Ovary (tissue), 9 donors: ENCODE data around the gene SLC12A6. TPM values are rescaled to one million over a fixed set of nuclear protein-coding genes. Genes with fewer than 3 reads are reported as not detected.
A peak's percentile ranks its signal among the peaks of the same experiment; 100 is the strongest.

Experiments
- DNase-seq, 5 donors: peaks; one replicate each; pipeline ENCODE4 v3.0.0-alpha.2; 2019 to 2020
- H3K27ac ChIP-seq, 2 donors: fragments of 200-600 bp; one replicate each; pipeline versions ENCODE4 v1.5.1 to v1.8.0; 2019 to 2022
- H3K27me3 ChIP-seq: fragments of 200-600 bp; one replicate; pipeline ENCODE4 v1.8.0; 2022
- H3K36me3 ChIP-seq: fragments of 200-600 bp; sonication (generic); one replicate; pipeline ENCODE4 v1.5.1; 2019
- H3K4me1 ChIP-seq: one replicate; pipeline ENCODE4 v1.8.1; 2013; ENCODE audit warnings: mild to moderate bottlenecking, moderate library complexity; ENCODE audit not compliant: insufficient read depth
- H3K4me3 ChIP-seq: fragments of 200-600 bp; sonication (generic); one replicate; pipeline ENCODE4 v1.5.1; 2017
- H3K9me3 ChIP-seq, 2 donors: fragments of 200-600 bp in 1 of 2; sonication (generic) in 1 of 2; one replicate each; pipeline versions ENCODE4 v1.5.1 to v1.8.1; 2013 to 2019; ENCODE audit warnings: mild to moderate bottlenecking in 1 of 2, moderate library complexity in 1 of 2
- CTCF ChIP-seq, 3 donors: fragments of 450-650 bp in 2 of 3; fragments of 200-600 bp in 1 of 3; IDR thresholded peaks; one replicate each; pipeline versions ENCODE4 v1.5.1 to v1.8.0; 2016 to 2022; ENCODE audit warnings: antibody characterized with exemption in 3 of 3, mild to moderate bottlenecking in 1 of 3
- EP300 ChIP-seq: sonication (generic); formaldehyde crosslinking; IDR thresholded peaks from one replicate; pipeline ENCODE4 v1.6.1; 2017; ENCODE audit warnings: antibody characterized with exemption
- POLR2A ChIP-seq: fragments of 450-650 bp; IDR thresholded peaks from one replicate; pipeline ENCODE4 v1.6.1; 2017; ENCODE audit warnings: antibody characterized with exemption, mild to moderate bottlenecking, moderate library complexity
- WGBS, 3 donors: extraction: QIAGEN DNeasy Blood & Tissue Kit in 1 of 3; methylation state at CpG; one replicate each; pipeline versions ENCODE4 v1.1.5 to v1.1.7; 2013 to 2017; 5-methylcytosine and 5-hydroxymethylcytosine counted together
- intact Hi-C, 4 donors: fragments of 100-400 bp; cut with DNase I; formaldehyde crosslinking; loops; one replicate each; pipeline versions ENCODE4 v1.11.0 to v1.15.1; 2022 to 2023
- polyA plus RNA-seq, 2 donors: library from polyadenylated mRNA; stranded (reverse); fragments of 200-250 nt in 1 of 2; fragments of 350-450 nt in 1 of 2; fragmentation: Illumina TruSeq in 1 of 2; extraction: RNeasy Lipid Tissue Mini Kit (QIAGEN cat#74804) in 1 of 2; gene quantifications; one replicate each; pipeline ENCODE4 v1.2.3, GENCODE V29; 2013 to 2014
- total RNA-seq, 7 donors: library from RNA; depleted of rRNA in 2 of 7; stranded (reverse); fragments of >200 nt in 2 of 7; fragmentation: NEBNext Ultra II Directional in 3 of 7; extraction: Animal tissue kit (Norgen Biotek cat#: 25700) in 3 of 7; gene quantifications; one replicate each; pipeline versions ENCODE4 v1.1.0 to v1.2.4, GENCODE V29; 2016 to 2023
- donor health status: DM: no; HTN: no; CAD: no; lungs with moderate emphysema.
- donor health status: DM: no; HTN: no; CAD: no.
- donor health status: Bipolar disorder and iron deficiency.
- donor health status: DM: yes; HTN: yes; CAD: no.
- donor health status: DM: no; HTN: no; CAD: no.
- donor health status: DM: yes; HTN: yes; CAD: no.

SLC12A6 gene
- total and polyA plus RNA-seq, 9 donors, result 6.9 to 19.7 (median 11.4) TPM

- H3K27ac ChIP-seq, result no peak overlapping the region
- no peaks in the 10 kb centered on the region for H3K9me3 ChIP-seq
- no peaks in the 10 kb centered on the region for H3K36me3 ChIP-seq
- no peak for DNase-seq
- H3K27me3 ChIP-seq, result no peaks in the 10 kb centered on the region
- 84 to 91% (median 87%) methylated on average over 16 of the region's 16 CpGs for WGBS, 3 donors
- peaks cover 2% of the 10 kb centered on the region for H3K4me1 ChIP-seq
- intact Hi-C loops, result no loop called here
- no peak for TF ChIP-seq POLR2A
- no peak for TF ChIP-seq EP300
- TF ChIP-seq CTCF (IDR thresholded peaks at IDR 0.05), result no peak
- peak overlapping the region; percentile 66 for H3K4me3 ChIP-seq
These were observed 1.2 kb downstream of the SLC12A6 start for GRCh38 chr15:34336231-34336990.

- WGBS, 3 donors, result 87 to 89% (median 89%) methylated on average over 3 of the region's 3 CpGs
- no peaks in the 10 kb centered on the region for H3K27me3 ChIP-seq
- no peak for DNase-seq
- H3K27ac ChIP-seq, result no peak overlapping the region
- H3K36me3 ChIP-seq, result no peaks in the 10 kb centered on the region
- no peak overlapping the region for H3K4me3 ChIP-seq
- H3K9me3 ChIP-seq, result no peaks in the 10 kb centered on the region
- TF ChIP-seq CTCF (IDR thresholded peaks at IDR 0.05) (no peak), EP300 (no peak), POLR2A (no peak)
- peaks cover 2% of the 10 kb centered on the region for H3K4me1 ChIP-seq
- intact Hi-C loops, result no loop called here
These were observed 2.2 kb downstream of the SLC12A6 start for GRCh38 chr15:34335176-34336032.

GRCh38 chr15:34334672-34335071 lies 2.9 kb downstream of the SLC12A6 start:
- H3K27ac ChIP-seq, result no peak overlapping the region
- H3K27me3 ChIP-seq, result no peaks in the 10 kb centered on the region
- no peak overlapping the region for H3K4me3 ChIP-seq
- TF ChIP-seq EP300 (no peak), POLR2A (no peak), CTCF (IDR thresholded peaks at IDR 0.05) (no peak)
- no peaks in the 10 kb centered on the region for H3K9me3 ChIP-seq
- DNase-seq, result no peak
- 88 to 94% (median 88%) methylated on average over 4 of the region's 4 CpGs for WGBS, 3 donors
- peaks cover 2% of the 10 kb centered on the region for H3K4me1 ChIP-seq
- H3K36me3 ChIP-seq, result no peaks in the 10 kb centered on the region
- intact Hi-C loops, result no loop called here

- 94 to 98% (median 96%) methylated on average over 6 of the region's 6 CpGs for WGBS, 3 donors
- no peak overlapping the region for H3K4me3 ChIP-seq
- H3K27me3 ChIP-seq, result no peaks in the 10 kb centered on the region
- DNase-seq, result no peak
- no peaks in the 10 kb centered on the region for H3K9me3 ChIP-seq
- H3K4me1 ChIP-seq, result no peaks in the 10 kb centered on the region
- no peak overlapping the region for H3K27ac ChIP-seq
- intact Hi-C loops, result no loop called here
- TF ChIP-seq POLR2A (no peak), CTCF (IDR thresholded peaks at IDR 0.05) (no peak), EP300 (no peak)
- no peaks in the 10 kb centered on the region for H3K36me3 ChIP-seq
These were observed 4.9 kb downstream of the SLC12A6 start for GRCh38 chr15:34332553-34333120.
